Suprapubic skin (tissue), 3 donors: Measurements from ENCODE around the gene OR5H6.

Experiments used
- CTCF ChIP-seq, 2 donors: fragments of 200-600 bp in 1 of 2; fragments of 450-650 bp in 1 of 2; sonication (generic) in 1 of 2; IDR thresholded peaks; one replicate each; pipeline ENCODE4 v1.5.1; 2016 to 2019; ENCODE audit warnings: antibody characterized with exemption in 2 of 2, mild to moderate bottlenecking in 1 of 2, moderate library complexity in 1 of 2
- POLR2A ChIP-seq, 2 donors: fragments of 450-650 bp; IDR thresholded peaks; one replicate each; pipeline ENCODE4 v1.6.1; 2017; ENCODE audit warnings: antibody characterized with exemption in 2 of 2, mild to moderate bottlenecking in 2 of 2, moderate library complexity in 2 of 2

GRCh38 chr3:98291332-98291957, 27.4 kb downstream of the OR5H6 start:
- TF ChIP-seq CTCF (IDR thresholded peaks at IDR 0.05) (no peak), POLR2A (IDR thresholded peaks at IDR 0.05) (no peak)
